Kidney capillary endothelial cell (primary cell): Measurements from ENCODE around the gene HSD17B12.
"Not testable (repeated sequence)": the region's sequence is repeated elsewhere in the genome, so short reads cannot be mapped to it uniquely, and the experiment has no call there.

Source experiments
- DNase-seq: peaks from one replicate; pipeline ENCODE4 v3.0.0-alpha.2; 2018; ENCODE audit warnings: low spot score

HSD17B12 gene

GRCh38 chr11:43680521-43681400 lies at the start of gene HSD17B12:
Gene HSD17B12 (plus strand): TSS chr11:43680738. CDS start chr11:43680828, 90 bp downstream.
- peak; percentile 96 for DNase-seq

- DNase-seq, result no peak
Measured at GRCh38 chr11:43631732-43632131, 48.8 kb upstream of the HSD17B12 start.

- peak; percentile 66 for DNase-seq
Measured at GRCh38 chr11:43632181-43632580, 48.4 kb upstream of the HSD17B12 start.

GRCh38 chr11:43638717-43639116 lies 41.8 kb upstream of the HSD17B12 start:
- DNase-seq, result no peak

- no peak for DNase-seq
Measured at GRCh38 chr11:43639224-43639623, 41.3 kb upstream of the HSD17B12 start.

GRCh38 chr11:43639920-43640319 lies 40.6 kb upstream of the HSD17B12 start:
- no peak for DNase-seq

- peak; percentile 84 for DNase-seq
Measured at GRCh38 chr11:43643898-43644620, 36.5 kb upstream of the HSD17B12 start.

GRCh38 chr11:43644621-43645299 lies 35.8 kb upstream of the HSD17B12 start:
- peak; percentile 8 for DNase-seq

GRCh38 chr11:43646767-43647166 lies 33.8 kb upstream of the HSD17B12 start:
- DNase-seq, result no peak

GRCh38 chr11:43648888-43649287 lies 31.6 kb upstream of the HSD17B12 start:
- no peak for DNase-seq

- no peak for DNase-seq
Measured at GRCh38 chr11:43649501-43649900, 31.0 kb upstream of the HSD17B12 start.

GRCh38 chr11:43649921-43650320 lies 30.6 kb upstream of the HSD17B12 start:
- DNase-seq, result no peak

GRCh38 chr11:43663018-43663417 lies 17.5 kb upstream of the HSD17B12 start:
- not testable (repeated sequence) for DNase-seq

GRCh38 chr11:43664295-43664694 lies 16.2 kb upstream of the HSD17B12 start:
- DNase-seq, result no peak

- not testable (repeated sequence) for DNase-seq
Measured at GRCh38 chr11:43671284-43671683, 9.3 kb upstream of the HSD17B12 start.

- DNase-seq, result no peak
Measured at GRCh38 chr11:43674560-43674959, 6.0 kb upstream of the HSD17B12 start.

- DNase-seq, result no peak
Measured at GRCh38 chr11:43676933-43677332, 3.6 kb upstream of the HSD17B12 start.

- peak; percentile 48 for DNase-seq
Measured at GRCh38 chr11:43681401-43681942, 934 bp downstream of the HSD17B12 start.

GRCh38 chr11:43682081-43682480 lies 1.5 kb downstream of the HSD17B12 start:
- not testable (repeated sequence) for DNase-seq

- no peak for DNase-seq
Measured at GRCh38 chr11:43685440-43685839, 4.9 kb downstream of the HSD17B12 start.

- DNase-seq, result no peak
Measured at GRCh38 chr11:43686207-43686606, 5.7 kb downstream of the HSD17B12 start.

- peak; percentile 17 for DNase-seq
Measured at GRCh38 chr11:43687120-43687791, 6.7 kb downstream of the HSD17B12 start.
